OCI-LY1 (cell line): ENCODE measurements around the gene PCDHA1.

ENCODE experiments used
- CTCF ChIP-seq: fragments of 200-600 bp; sonication (generic), shearing (Covaris generic); IDR thresholded peaks from 2 replicates; pipeline ENCODE4 v1.5.1; 2017; ENCODE audit warnings: mild to moderate bottlenecking, antibody characterized with exemption, low read length, moderate library complexity, mixed read lengths
- EZH2 ChIP-seq: fragments of 200-600 bp; sonication (generic), shearing (Covaris generic); IDR thresholded peaks from 2 replicates; pipeline ENCODE4 v1.8.0; 2017; ENCODE audit warnings: borderline replicate concordance, mixed run types, mild to moderate bottlenecking, antibody characterized with exemption, low read length, moderate library complexity, mixed read lengths

GRCh38 chr5:140883373-140883772 is 97.4 kb downstream of the PCDHA1 start:
- no peak for TF ChIP-seq CTCF
- no peak for TF ChIP-seq EZH2
